GM21723 (cell line): ENCODE results near the gene TTR.

Experiments
- ATAC-seq: cut with Tn5 transposase; IDR thresholded peaks from one replicate; pipeline ENCODE4 v1.9.1; 2021; ENCODE audit warnings: mild to moderate bottlenecking, moderate library complexity; ENCODE audit not compliant: unreplicated experiment

TTR gene

DNA sequence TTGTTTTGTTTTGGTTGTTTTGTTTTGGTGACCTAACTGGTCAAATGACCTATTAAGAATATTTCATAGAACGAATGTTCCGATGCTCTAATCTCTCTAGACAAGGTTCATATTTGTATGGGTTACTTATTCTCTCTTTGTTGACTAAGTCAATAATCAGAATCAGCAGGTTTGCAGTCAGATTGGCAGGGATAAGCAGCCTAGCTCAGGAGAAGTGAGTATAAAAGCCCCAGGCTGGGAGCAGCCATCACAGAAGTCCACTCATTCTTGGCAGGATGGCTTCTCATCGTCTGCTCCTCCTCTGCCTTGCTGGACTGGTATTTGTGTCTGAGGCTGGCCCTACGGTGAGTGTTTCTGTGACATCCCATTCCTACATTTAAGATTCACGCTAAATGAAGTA is at the start of gene TTR:
TTR (plus strand) TSS at position 250 of the 400 bp plus-strand sequence; CDS start at position 276, 26 bp downstream.
- no peak for ATAC-seq

DNA sequence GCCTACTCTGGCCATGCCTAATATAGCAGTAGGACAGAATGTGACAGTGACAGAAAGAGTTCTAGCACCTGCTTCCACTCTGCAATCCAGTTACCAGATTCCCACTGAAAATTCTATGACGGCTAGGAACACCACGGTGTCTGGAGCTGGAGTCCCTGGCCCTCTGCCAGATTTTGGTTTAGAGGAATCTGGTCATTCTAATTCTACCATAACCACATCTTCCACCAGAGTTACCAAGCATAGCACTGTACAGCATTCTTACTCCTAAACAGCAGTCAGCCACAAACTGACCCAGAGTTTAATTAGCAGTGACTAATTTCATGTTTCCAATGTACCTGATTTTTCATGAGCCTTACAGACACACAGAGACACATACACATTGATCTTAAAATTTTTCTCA is 45.2 kb upstream of the TTR start:
- no peak for ATAC-seq

DNA sequence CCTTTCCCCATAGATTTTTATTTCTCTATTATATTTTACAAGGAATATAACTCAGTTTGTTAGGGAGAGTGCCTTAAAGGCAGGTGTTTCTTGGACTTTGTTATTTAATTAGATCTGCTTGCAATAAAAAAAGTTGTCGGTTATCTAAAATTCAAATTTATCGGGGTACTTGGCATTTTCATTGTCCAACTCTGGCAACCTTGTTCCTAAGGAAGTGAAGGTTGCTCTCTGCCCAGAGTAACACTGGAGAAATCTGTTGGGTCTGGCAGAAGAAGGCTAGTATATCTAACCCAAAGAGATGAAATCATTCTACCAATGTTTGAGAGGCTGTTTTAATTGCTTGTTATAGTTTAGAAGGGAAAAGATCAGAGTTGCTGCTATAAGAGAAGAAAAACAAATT is 42.8 kb upstream of the TTR start:
- ATAC-seq, result no peak

DNA sequence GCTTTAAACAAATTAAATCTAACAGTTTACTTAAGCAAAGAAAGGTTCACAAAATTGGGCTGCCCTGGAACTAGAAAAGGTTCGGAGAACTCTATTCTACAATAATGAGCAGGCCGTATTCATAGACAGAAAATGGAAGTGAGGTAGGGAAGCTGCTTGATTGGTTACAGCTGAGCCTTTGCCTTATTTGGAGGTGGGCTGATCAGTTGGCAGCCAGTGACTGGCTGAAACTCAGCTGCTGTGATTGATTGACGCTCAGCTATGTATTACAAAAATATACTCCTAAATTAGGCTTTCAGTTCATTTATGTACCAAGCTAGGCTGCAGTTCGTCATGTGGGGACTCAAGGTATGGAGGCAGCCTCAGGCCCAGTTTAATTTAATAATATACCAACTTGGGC is 42.3 kb upstream of the TTR start:
- no peak for ATAC-seq

DNA sequence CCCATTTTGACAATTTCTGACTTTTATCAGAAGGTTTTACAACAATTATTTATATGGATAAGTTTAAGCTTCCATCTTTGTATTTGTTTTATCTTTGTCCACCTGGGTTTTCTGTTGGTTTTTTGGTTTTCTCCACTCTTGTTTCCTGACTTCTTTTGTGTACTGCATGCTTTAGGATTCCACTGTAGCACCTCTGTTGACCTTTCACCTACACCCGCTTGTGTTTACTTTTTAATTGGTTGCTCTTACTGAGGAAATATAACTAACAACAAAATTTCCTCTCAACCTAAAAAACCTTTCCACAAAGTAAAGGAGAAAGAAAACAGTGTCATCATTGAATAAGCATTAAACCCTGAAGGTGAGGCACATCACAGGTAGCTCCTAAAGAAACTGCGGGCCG is 39.8 kb upstream of the TTR start:
- ATAC-seq, result no peak

GRCh38 chr18:31553800-31554199 is 37.9 kb upstream of the TTR start:
- no peak for ATAC-seq

GRCh38 chr18:31554776-31555175 is 36.9 kb upstream of the TTR start:
- no peak for ATAC-seq

GRCh38 chr18:31555971-31556747 is 35.5 kb upstream of the TTR start:
- ATAC-seq, result peak; percentile 75

DNA sequence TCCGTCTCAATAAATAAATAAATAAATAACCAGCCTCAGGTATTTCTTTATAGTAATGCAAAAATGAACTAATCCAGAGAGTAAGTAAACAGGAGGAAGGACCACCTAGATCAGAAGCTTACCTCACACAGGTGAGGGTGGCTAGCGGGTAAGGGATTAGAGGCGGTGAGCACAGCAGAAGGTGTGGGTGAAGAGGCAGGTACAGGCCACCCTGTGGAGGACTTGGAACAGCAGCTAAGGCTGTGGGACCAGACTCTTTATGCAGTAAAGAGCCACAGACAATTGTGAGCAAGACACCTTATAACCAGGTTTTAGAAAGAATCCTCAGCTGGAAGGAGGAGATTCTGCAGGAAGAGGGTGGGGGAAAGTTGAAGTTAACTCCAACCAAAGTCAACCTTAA is 34.2 kb upstream of the TTR start:
- no peak for ATAC-seq

GRCh38 chr18:31558567-31558966 is 33.1 kb upstream of the TTR start:
- ATAC-seq, result no peak

DNA sequence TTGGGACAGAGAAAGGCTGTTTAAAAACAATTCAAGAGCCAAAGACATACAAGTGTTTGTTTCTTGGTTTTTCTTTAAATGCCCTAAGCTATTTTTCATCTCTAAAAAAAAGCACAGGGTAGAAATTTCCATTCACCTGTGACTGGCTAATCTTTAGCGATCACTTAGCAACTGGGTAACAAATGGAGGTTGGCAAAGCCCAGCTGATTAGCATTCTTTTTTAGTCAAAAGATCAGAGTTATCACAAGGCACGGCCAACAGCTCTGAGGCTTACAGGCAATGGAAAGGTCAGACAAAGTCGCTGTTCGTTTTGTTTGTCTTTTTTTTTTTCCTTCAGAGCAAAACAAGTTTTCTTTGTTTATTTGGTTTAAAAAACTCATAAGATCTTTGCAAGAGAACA is 29.0 kb upstream of the TTR start:
- no peak for ATAC-seq

DNA sequence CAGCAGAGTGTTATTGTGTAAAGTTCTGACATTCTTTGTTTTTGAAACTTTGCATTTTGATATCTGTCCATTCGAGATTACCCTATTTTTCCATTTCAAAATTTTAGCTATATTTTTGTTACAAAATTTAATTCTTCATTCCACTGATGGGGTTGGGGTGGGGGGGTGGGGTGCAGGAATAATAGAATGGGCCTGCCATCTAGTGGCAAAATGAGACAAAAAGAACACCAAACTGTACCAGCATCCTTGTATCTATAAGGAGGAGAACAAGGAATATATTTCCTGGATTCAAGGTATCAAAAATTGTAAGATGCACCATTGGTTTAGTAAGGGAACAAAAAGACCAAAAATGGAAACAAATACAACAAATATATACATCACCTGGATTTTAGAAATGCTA is 27.9 kb upstream of the TTR start:
- ATAC-seq, result no peak

DNA sequence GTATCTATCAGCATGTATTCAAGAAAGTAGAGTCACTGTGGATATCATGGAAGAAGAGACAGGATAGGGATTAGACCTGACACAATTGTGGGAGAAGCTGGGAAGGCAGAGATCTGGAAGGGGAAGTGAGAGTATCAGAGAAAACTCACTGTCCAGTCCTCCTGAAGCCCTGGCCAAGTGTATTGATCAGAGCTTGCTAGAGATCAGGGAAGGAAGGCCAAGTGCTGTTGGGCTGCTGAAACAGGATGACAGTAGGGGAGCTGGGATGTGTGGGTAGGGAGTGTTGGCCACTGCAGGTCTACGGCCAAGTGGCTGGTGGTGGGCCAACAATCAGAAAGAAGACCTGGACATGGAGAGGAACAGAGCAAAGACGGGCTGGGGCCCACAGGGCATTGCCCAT is 26.3 kb upstream of the TTR start:
- no peak for ATAC-seq

DNA sequence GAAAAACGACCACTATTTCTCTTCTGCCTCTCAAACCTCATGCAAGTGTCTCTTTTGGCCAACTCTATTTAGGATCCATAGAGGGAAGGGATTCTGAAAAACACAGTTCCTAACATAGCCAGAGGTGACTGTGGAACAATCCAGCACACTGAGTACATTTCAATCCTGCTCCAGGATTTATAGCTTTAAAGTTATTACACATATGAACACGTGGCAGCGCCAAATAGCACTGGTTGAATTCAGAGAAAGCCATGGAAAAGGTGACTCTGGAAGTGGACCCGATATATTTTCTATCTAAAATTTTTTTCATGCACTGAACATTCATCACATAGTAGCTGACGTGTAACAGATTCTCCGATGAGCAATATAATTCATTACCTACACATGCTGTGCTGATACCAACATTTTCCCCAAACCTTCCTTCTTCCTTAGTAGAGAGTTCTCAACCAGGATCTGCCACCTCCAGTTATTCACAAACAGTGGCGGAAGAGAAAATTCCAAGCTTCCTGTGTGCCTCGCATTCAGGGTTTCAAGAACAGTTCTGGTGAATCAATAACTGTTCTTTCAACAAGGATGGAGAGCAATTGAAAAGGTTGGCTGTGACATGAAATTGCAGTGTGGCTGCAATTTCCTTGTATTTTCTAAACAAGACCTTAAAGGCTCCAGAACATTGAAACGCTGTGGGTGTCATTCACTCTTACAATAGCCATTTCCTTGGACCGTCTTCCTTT is 25.7 kb upstream of the TTR start:
- no peak for ATAC-seq

DNA sequence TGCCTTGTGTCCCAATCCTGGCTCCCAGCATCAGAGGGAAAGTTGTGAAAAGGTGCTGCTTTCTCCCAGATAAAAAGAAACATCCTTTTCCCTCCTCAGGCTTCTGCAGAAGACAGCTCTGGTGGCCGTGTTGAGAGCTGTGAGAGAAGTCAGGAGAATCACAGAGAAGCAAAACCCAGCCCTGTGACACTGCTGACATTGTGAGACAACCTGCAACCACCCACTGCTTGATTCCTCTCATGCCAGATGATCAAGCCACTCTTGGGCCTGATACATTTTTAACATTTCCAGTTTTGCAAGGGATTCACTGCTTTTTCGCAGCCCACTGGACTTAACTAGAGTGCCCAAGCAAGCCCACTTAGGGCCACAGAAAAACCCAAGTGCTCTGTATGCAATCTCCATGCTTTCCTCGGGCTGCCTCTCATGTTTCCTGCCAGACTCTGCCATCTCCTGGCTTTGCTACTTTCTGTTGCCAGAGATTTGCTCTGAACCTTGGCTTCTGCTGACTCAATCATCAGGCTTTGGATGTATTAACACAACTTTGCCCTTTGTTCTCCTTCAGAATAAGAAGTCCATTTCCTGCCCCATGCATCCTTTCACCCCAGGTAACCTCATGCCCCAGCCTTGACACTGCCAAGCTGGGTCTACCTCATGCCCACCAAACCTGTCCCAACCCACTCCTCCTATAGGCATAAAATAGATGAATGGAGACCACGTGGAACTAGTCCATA is 24.9 kb upstream of the TTR start:
- ATAC-seq, result no peak

- ATAC-seq, result no peak
Observed at GRCh38 chr18:31572368-31572767, 19.3 kb upstream of the TTR start.

- no peak for ATAC-seq
Observed at GRCh38 chr18:31573051-31573450, 18.6 kb upstream of the TTR start.

- no peak for ATAC-seq
Observed at GRCh38 chr18:31574359-31574758, 17.3 kb upstream of the TTR start.

GRCh38 chr18:31575515-31576257 is 16.0 kb upstream of the TTR start:
- no peak for ATAC-seq

DNA sequence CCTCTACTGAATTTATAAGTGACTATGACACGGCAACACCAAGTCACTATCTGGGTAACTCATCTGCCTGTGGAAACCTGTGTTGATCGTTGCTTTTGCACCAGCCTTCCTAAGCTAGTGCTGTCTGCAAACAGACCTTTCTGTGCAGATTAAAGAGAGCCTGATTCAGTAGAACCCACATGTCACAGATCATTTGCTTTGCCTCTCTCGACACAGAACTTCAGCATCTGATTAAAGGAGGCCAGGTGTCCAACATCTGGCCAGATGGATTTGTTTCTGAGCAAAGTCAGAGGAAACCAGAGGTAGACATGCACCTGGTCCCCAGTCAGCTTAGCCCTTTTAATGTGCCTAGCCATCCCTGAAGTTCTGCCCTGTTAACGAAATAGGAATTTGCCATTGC is 15.0 kb upstream of the TTR start:
- ATAC-seq, result peak; percentile 70

- peak; percentile 54 for ATAC-seq
Observed at GRCh38 chr18:31577195-31577594, 14.5 kb upstream of the TTR start.
